Testis (tissue), 3 donors: ENCODE results near the gene PRR23E. TPM values are rescaled to one million over a fixed set of nuclear protein-coding genes. Genes with fewer than 3 reads are reported as not detected.

Experiments used
- DNase-seq: peaks from one replicate; pipeline ENCODE4 v3.0.0-alpha.2; 2019
- H3K27ac ChIP-seq, 2 donors: fragments of 200-600 bp; sonication (generic); one replicate each; pipeline ENCODE4 v1.5.1; 2019
- H3K27me3 ChIP-seq: fragments of 200-600 bp; sonication (generic); one replicate; pipeline ENCODE4 v1.5.1; 2019
- H3K36me3 ChIP-seq: fragments of 200-600 bp; sonication (generic); one replicate; pipeline ENCODE4 v1.5.1; 2017; ENCODE audit warnings: low read depth; ENCODE audit errors: missing control alignments
- H3K4me1 ChIP-seq: fragments of 200-600 bp; sonication (generic); one replicate; pipeline ENCODE4 v1.5.1; 2019
- H3K4me3 ChIP-seq, 2 donors: fragments of 200-600 bp; sonication (generic); one replicate each; pipeline ENCODE4 v1.5.1; 2017 to 2019
- H3K9me3 ChIP-seq: fragments of 200-600 bp; sonication (generic); one replicate; pipeline ENCODE4 v1.5.1; 2017
- POLR2A ChIP-seq: fragments of 450-650 bp; IDR thresholded peaks from one replicate; pipeline ENCODE4 v1.6.1; 2017; ENCODE audit warnings: antibody characterized with exemption, mild to moderate bottlenecking, moderate library complexity
- WGBS, 2 donors: methylation state at CpG; one replicate each; pipeline ENCODE4 v1.1.5; 2018; 5-methylcytosine and 5-hydroxymethylcytosine counted together
- intact Hi-C: fragments of 100-400 bp; cut with DNase I; formaldehyde crosslinking; loops from one replicate; pipeline ENCODE4 v1.15.1; 2023; ENCODE audit warnings: low total_unique reads
- polyA plus RNA-seq: library from polyadenylated mRNA; stranded (reverse); fragments of 350-450 nt; fragmentation: Illumina TruSeq; extraction: RNeasy Lipid Tissue Mini Kit (QIAGEN cat#74804); gene quantifications from one replicate; pipeline ENCODE4 v1.2.3, GENCODE V29; 2014; ENCODE audit warnings: low read depth, low replicate concordance; ENCODE audit not compliant: insufficient read depth
- total RNA-seq, 2 donors: library from RNA; depleted of rRNA; stranded (reverse); fragments of >200 nt; gene quantifications; one replicate each; pipeline ENCODE4 v1.2.3, GENCODE V29; 2016
- TF ChIP-seq, protein P1 (sequence below), 3 experiments: fragments of 450-650 bp in 2 of 3; fragments of 200-600 bp in 1 of 3; sonication (generic) in 1 of 3; IDR thresholded peaks; one replicate each; pipeline ENCODE4 v1.5.1; 2016 to 2019; ENCODE audit warnings: antibody characterized with exemption in 3 of 3, mild to moderate bottlenecking in 2 of 3, moderate library complexity in 1 of 3

PRR23E gene
- total and polyA plus RNA-seq, 3 donors from 2014 or later = 0.87 to 1.5 (median 1.0) TPM

DNA sequence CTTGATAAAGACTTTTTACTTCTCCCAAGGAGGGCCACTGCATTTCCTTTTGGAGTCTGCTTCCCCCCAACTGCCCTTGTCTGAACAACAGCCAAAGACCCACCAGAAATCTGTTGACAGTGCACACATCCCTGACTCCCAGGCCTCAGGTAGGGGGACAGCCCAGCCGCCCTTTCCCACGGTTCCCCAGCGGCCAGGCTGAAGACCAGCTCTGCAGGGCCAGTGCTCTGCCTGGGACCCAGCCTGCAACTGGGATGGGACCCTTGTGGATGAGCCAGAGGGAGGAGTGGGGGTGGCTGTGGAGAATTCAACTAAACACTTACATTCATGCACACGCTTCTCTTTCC is 8.1 kb upstream of the PRR23E start:
- no peaks in the 10 kb centered on the region for H3K9me3 ChIP-seq
- no peak overlapping the region for H3K27ac ChIP-seq
- no peaks in the 10 kb centered on the region for H3K4me1 ChIP-seq
- H3K36me3 ChIP-seq = no peaks in the 10 kb centered on the region
- 86 to 87% methylated on average over 4 of the region's 4 CpGs for WGBS, 2 donors
- TF ChIP-seq POLR2A = no peak
- TF ChIP-seq, protein P1, sequence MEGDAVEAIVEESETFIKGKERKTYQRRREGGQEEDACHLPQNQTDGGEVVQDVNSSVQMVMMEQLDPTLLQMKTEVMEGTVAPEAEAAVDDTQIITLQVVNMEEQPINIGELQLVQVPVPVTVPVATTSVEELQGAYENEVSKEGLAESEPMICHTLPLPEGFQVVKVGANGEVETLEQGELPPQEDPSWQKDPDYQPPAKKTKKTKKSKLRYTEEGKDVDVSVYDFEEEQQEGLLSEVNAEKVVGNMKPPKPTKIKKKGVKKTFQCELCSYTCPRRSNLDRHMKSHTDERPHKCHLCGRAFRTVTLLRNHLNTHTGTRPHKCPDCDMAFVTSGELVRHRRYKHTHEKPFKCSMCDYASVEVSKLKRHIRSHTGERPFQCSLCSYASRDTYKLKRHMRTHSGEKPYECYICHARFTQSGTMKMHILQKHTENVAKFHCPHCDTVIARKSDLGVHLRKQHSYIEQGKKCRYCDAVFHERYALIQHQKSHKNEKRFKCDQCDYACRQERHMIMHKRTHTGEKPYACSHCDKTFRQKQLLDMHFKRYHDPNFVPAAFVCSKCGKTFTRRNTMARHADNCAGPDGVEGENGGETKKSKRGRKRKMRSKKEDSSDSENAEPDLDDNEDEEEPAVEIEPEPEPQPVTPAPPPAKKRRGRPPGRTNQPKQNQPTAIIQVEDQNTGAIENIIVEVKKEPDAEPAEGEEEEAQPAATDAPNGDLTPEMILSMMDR (IDR thresholded peaks at IDR 0.05) = no peak
- intact Hi-C loops = no loop called here
- DNase-seq = no peak
- no peak overlapping the region for H3K4me3 ChIP-seq
- H3K27me3 ChIP-seq = no peaks in the 10 kb centered on the region

DNA sequence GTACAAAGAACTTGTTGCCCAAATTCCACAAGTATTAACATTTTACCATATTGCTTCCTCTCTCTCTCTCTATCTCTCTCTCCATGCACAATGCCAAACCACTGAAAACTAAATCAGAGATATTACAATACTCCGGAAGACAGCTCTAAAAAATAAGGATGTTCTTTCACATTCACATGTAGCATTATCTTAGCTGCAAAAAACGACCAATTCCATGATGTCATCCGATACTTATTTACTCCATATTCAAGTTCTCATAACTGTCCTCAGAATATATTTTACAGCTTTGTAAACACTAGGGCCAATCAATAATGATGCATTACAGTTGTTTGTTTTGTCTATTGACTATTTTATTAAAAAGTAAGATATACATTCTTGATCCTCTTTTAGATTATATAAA is 7.7 kb upstream of the PRR23E start:
- 70 to 80% methylated on average over 3 of the region's 3 CpGs for whole genome bisulfite sequencing, 2 donors
- H3K9me3 ChIP-seq = no peaks in the 10 kb centered on the region
- intact Hi-C loops = no loop called here

DNA sequence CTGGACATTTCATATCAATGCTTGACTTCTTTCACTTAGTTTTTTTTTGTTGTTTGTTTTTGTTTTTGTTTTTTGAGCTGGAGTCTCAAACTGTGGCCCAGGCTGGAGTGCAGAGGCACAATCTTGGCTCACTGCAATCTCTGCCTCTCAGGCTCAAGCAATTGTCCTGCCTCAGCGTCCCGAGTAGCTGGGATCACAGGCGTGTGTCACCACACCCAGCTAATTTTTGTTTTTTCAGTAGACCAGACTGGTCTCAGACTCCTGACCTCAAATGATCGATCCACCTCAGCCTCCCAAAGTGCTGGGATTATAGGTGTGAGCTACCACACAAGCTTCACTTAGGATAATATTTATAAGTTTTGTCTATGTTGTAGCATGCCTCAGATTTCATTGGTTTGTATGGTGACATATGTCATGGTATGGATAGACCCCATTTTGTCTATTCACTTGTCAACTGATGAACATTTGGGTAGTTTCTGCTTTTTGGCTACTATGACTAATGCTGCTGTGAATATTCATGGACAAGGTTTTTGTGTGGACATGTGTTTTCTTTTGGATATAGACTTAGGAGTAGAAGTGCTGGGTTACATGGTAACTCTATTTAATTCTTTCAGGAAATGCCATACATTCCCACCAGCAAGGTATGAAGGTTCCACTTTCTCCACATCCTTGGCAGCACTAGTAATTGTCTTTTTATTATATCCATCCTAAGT is 6.8 kb upstream of the PRR23E start:
- Histone ChIP-seq H3K27me3 (no peaks in the 10 kb centered on the region), H3K36me3 (no peaks in the 10 kb centered on the region), H3K4me1 (no peaks in the 10 kb centered on the region), H3K4me3 (no peak overlapping the region), H3K9me3 (no peaks in the 10 kb centered on the region), H3K27ac (no peak overlapping the region)
- WGBS, 2 donors = 87 to 91% methylated on average over 4 of the region's 4 CpGs
- no peak for DNase-seq
- no peak for TF ChIP-seq POLR2A
- TF ChIP-seq, protein P1 (IDR thresholded peaks at IDR 0.05) = no peak
- intact Hi-C loops = no loop called here

More for the DNA sequence above, 7.7 kb upstream of the PRR23E start:
- Histone ChIP-seq H3K4me3 (no peak overlapping the region), H3K36me3 (no peaks in the 10 kb centered on the region), H3K4me1 (no peaks in the 10 kb centered on the region), H3K27ac (no peak overlapping the region), H3K27me3 (no peaks in the 10 kb centered on the region)
- no peak for DNase-seq
- TF ChIP-seq POLR2A = no peak
- TF ChIP-seq, protein P1 (IDR thresholded peaks at IDR 0.05) = no peak

DNA sequence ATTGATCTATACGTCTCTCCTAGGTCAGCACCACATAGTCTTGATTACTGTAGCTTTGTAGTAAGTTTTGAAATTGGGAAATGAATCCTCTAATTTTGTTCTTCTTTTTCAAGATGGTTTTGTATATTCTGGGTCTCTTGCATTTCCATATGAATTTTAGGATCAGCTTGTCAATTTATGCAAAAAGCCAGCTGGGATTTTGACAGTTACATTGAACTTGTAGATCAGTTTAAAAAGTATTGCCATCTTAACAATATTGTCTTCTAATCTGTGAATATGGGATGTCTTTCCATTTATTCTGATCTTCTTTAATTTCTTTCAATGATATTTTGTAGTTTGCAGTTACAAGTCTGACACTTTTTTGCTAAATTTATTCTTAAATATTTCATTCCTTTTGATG is 5.6 kb upstream of the PRR23E start:
- intact Hi-C loops = no loop called here
- TF ChIP-seq, protein P1 (IDR thresholded peaks at IDR 0.05) = no peak
- TF ChIP-seq POLR2A = no peak
- Histone ChIP-seq H3K9me3 (no peaks in the 10 kb centered on the region), H3K27me3 (no peaks in the 10 kb centered on the region), H3K27ac (no peak overlapping the region), H3K4me1 (no peaks in the 10 kb centered on the region), H3K36me3 (no peaks in the 10 kb centered on the region), H3K4me3 (no peak overlapping the region)
- DNase-seq = no peak
- 85 to 97% methylated on average over 1 of the region's 1 CpG for WGBS, 2 donors

DNA sequence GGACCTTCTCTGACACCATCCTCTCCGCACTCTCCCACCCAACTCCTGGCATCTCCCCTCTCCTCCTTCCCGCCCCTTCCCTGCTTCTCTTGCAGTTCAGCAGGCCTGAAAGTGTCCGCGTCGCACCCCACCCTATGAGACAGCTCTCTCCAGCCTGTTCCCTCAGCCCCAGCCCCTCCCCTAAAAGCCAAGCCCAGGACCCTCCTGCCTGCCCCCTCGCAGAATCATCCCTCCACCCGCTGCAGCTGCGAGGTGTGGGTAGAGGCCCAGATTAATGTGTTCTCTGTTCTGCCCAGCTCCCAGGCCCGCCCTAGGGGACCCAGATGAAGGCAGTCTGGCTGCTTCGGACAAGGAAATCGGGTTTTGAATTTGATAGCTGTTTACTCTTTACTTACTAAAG is 410 bp downstream of the PRR23E start:
- no peak for DNase-seq
- TF ChIP-seq, protein P1 (IDR thresholded peaks at IDR 0.05) = no peak
- no peak for TF ChIP-seq POLR2A
- Histone ChIP-seq H3K4me3 (peak overlapping the region; percentile 26 to 35), H3K4me1 (no peaks in the 10 kb centered on the region), H3K27ac (no peak overlapping the region), H3K36me3 (no peaks in the 10 kb centered on the region), H3K9me3 (no peaks in the 10 kb centered on the region), H3K27me3 (no peaks in the 10 kb centered on the region)
- intact Hi-C loops = no loop called here
- 58 to 64% methylated on average over 11 of the region's 11 CpGs for WGBS, 2 donors
